HEK293 (cell line): ENCODE results near the gene PER1.

Source experiments
- KLF1 ChIP-seq: fragments of 450-650 bp; formaldehyde crosslinking; IDR thresholded peaks from 2 replicates; pipeline ENCODE4 v1.5.1; 2016; ENCODE audit warnings: missing biosample characterization, missing genetic modification characterization
- PBX3 ChIP-seq: sonication (generic); formaldehyde crosslinking; IDR thresholded peaks from 2 replicates; pipeline ENCODE4 v1.8.1; 2022; ENCODE audit warnings: mild to moderate bottlenecking, moderate library complexity, missing genetic modification reagents
- REST ChIP-seq: fragments of 450-650 bp; formaldehyde crosslinking; IDR thresholded peaks from 2 replicates; pipeline ENCODE4 v1.5.1; 2016; ENCODE audit warnings: missing biosample characterization, missing genetic modification characterization
- ZNF292 ChIP-seq: fragments of 450-650 bp; formaldehyde crosslinking; IDR thresholded peaks from 2 replicates; pipeline ENCODE4 v1.5.1; 2016; ENCODE audit warnings: low read depth, missing biosample characterization, missing genetic modification characterization, borderline replicate concordance
- ZNF549 ChIP-seq: fragments of 450-650 bp; IDR thresholded peaks from 2 replicates; pipeline ENCODE4 v1.5.1; 2018; ENCODE audit warnings: missing biosample characterization, missing genetic modification characterization, mild to moderate bottlenecking, inconsistent platforms, moderate library complexity
- ZNF777 ChIP-seq: fragments of 450-650 bp; formaldehyde crosslinking; IDR thresholded peaks from 2 replicates; pipeline ENCODE4 v1.5.1; 2017; ENCODE audit warnings: missing biosample characterization, missing genetic modification characterization, borderline replicate concordance
- TF ChIP-seq, protein P1 (sequence below): fragments of 450-650 bp; formaldehyde crosslinking; IDR thresholded peaks from 2 replicates; pipeline ENCODE4 v1.5.1; 2016; ENCODE audit warnings: missing biosample characterization, missing genetic modification characterization
- TF ChIP-seq, protein P2 (sequence below): fragments of 450-650 bp; formaldehyde crosslinking; IDR thresholded peaks from 2 replicates; pipeline ENCODE4 v1.5.1; 2017; ENCODE audit warnings: missing biosample characterization, mild to moderate bottlenecking, missing genetic modification characterization, moderate library complexity

GRCh38 chr17:8154608-8155155 lies 2.5 kb upstream of the PER1 start:
- TF ChIP-seq, protein P1, sequence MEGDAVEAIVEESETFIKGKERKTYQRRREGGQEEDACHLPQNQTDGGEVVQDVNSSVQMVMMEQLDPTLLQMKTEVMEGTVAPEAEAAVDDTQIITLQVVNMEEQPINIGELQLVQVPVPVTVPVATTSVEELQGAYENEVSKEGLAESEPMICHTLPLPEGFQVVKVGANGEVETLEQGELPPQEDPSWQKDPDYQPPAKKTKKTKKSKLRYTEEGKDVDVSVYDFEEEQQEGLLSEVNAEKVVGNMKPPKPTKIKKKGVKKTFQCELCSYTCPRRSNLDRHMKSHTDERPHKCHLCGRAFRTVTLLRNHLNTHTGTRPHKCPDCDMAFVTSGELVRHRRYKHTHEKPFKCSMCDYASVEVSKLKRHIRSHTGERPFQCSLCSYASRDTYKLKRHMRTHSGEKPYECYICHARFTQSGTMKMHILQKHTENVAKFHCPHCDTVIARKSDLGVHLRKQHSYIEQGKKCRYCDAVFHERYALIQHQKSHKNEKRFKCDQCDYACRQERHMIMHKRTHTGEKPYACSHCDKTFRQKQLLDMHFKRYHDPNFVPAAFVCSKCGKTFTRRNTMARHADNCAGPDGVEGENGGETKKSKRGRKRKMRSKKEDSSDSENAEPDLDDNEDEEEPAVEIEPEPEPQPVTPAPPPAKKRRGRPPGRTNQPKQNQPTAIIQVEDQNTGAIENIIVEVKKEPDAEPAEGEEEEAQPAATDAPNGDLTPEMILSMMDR (tag by site-specific recombination), result no peak
- no peak for TF ChIP-seq ZNF292
- no peak for TF ChIP-seq PBX3 (CRISPR knock-in tag)
- TF ChIP-seq ZNF549 (tag by site-specific recombination), result no peak
- no peak for TF ChIP-seq ZNF777 (tag by site-specific recombination)
- no peak for TF ChIP-seq REST (tag by site-specific recombination)
- TF ChIP-seq KLF1, result peak; percentile 1; the same call in 1 of the 2 replicates
- TF ChIP-seq, protein P2, sequence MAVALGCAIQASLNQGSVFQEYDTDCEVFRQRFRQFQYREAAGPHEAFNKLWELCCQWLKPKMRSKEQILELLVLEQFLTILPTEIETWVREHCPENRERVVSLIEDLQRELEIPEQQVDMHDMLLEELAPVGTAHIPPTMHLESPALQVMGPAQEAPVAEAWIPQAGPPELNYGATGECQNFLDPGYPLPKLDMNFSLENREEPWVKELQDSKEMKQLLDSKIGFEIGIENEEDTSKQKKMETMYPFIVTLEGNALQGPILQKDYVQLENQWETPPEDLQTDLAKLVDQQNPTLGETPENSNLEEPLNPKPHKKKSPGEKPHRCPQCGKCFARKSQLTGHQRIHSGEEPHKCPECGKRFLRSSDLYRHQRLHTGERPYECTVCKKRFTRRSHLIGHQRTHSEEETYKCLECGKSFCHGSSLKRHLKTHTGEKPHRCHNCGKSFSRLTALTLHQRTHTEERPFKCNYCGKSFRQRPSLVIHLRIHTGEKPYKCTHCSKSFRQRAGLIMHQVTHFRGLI (tag by site-specific recombination), result no peak
